HEK293 (cell line): ENCODE measurements around the gene TET2.

Source experiments
- CTCF ChIA-PET: fragments of 350-600 bp; formaldehyde crosslinking; extraction: SDS; loops from one replicate; lab custom pipeline; 2021; ENCODE audit warnings: antibody characterized with exemption; lab: Yijun Ruan, JAX
- POLR2A ChIA-PET: fragments of 300-600 bp; formaldehyde crosslinking; extraction: SDS; loops from one replicate; lab custom pipeline; 2020; ENCODE audit warnings: antibody characterized with exemption, inconsistent platforms; lab: Yijun Ruan, JAX
- H3K27ac ChIP-seq: fragments of 200-500 bp; sonication (Bioruptor generic); 2 replicates; pipeline ENCODE4 v1.5.1; 2014; ENCODE audit warnings: low read depth, low read length, control low read depth, inconsistent platforms; ENCODE audit errors: extremely low read depth
- H3K36me3 ChIP-seq, 2 experiments: fragments of 200-500 bp in 1 of 2; sonication (Bioruptor generic) in 1 of 2; 1 replicate in 1 of 2; 2 replicates in 1 of 2; pipeline ENCODE4 v1.5.1; 2014 to 2017; ENCODE audit warnings: inconsistent platforms in 2 of 2, low read length in 2 of 2; ENCODE audit not compliant: control insufficient read depth in 2 of 2, insufficient read depth in 1 of 2
- H3K4me1 ChIP-seq: fragments of 200-500 bp; sonication (Bioruptor generic); 2 replicates; pipeline ENCODE4 v1.5.1; 2014; ENCODE audit warnings: mild to moderate bottlenecking, low read length, inconsistent platforms; ENCODE audit not compliant: control insufficient read depth, insufficient read depth
- H3K4me3 ChIP-seq: 2 replicates; pipeline ENCODE4 v1.5.1; 2011; ENCODE audit warnings: low read depth, mild to moderate bottlenecking, control low read depth, low read length, moderate library complexity
- H3K9me3 ChIP-seq: fragments of 200-500 bp; sonication (Bioruptor generic); 2 replicates; pipeline ENCODE4 v1.5.1; 2014; ENCODE audit warnings: low read depth, low read length, inconsistent platforms; ENCODE audit not compliant: control insufficient read depth, insufficient read depth
- CTCF ChIP-seq: fragments of 450-650 bp; formaldehyde crosslinking; IDR thresholded peaks from 2 replicates; pipeline ENCODE4 v1.5.1; 2016; ENCODE audit warnings: missing biosample characterization, missing genetic modification characterization
- HOXD13 ChIP-seq: sonication (generic); formaldehyde crosslinking; IDR thresholded peaks from 2 replicates; pipeline ENCODE4 v1.8.0; 2022; ENCODE audit warnings: missing genetic modification reagents, borderline replicate concordance
- MEIS1 ChIP-seq: sonication (generic); formaldehyde crosslinking; IDR thresholded peaks from 2 replicates; pipeline ENCODE4 v1.8.1; 2022; ENCODE audit warnings: missing genetic modification reagents, mild to moderate bottlenecking, borderline replicate concordance
- PBX3 ChIP-seq: sonication (generic); formaldehyde crosslinking; IDR thresholded peaks from 2 replicates; pipeline ENCODE4 v1.8.1; 2022; ENCODE audit warnings: mild to moderate bottlenecking, moderate library complexity, missing genetic modification reagents
- SP2 ChIP-seq: fragments of 450-650 bp; formaldehyde crosslinking; IDR thresholded peaks from 2 replicates; pipeline ENCODE4 v1.5.1; 2016; ENCODE audit warnings: missing biosample characterization, missing genetic modification characterization
- SP3 ChIP-seq: fragments of 450-650 bp; formaldehyde crosslinking; IDR thresholded peaks from 2 replicates; pipeline ENCODE4 v1.5.1; 2016; ENCODE audit warnings: missing biosample characterization, missing genetic modification characterization
- YY2 ChIP-seq: fragments of 450-650 bp; formaldehyde crosslinking; IDR thresholded peaks from 2 replicates; pipeline ENCODE4 v1.5.1; 2016; ENCODE audit warnings: missing biosample characterization, missing genetic modification characterization
- ZNF10 ChIP-seq: fragments of 450-650 bp; formaldehyde crosslinking; IDR thresholded peaks from 2 replicates; pipeline ENCODE4 v1.5.1; 2017; ENCODE audit warnings: missing biosample characterization, missing genetic modification characterization
- ZNF140 ChIP-seq: fragments of 450-650 bp; formaldehyde crosslinking; IDR thresholded peaks from 2 replicates; pipeline ENCODE4 v1.5.1; 2016; ENCODE audit warnings: missing biosample characterization, missing genetic modification characterization
- ZNF169 ChIP-seq: fragments of 450-650 bp; formaldehyde crosslinking; IDR thresholded peaks from 2 replicates; pipeline ENCODE4 v1.5.1; 2016; ENCODE audit warnings: missing biosample characterization, missing genetic modification characterization
- ZNF175 ChIP-seq: fragments of 450-650 bp; formaldehyde crosslinking; IDR thresholded peaks from 2 replicates; pipeline ENCODE4 v1.5.1; 2016; ENCODE audit warnings: missing biosample characterization, missing genetic modification characterization
- ZNF280C ChIP-seq: fragments of 450-650 bp; formaldehyde crosslinking; IDR thresholded peaks from 2 replicates; pipeline ENCODE4 v1.5.1; 2016; ENCODE audit warnings: missing biosample characterization, missing genetic modification characterization
- ZNF354C ChIP-seq: fragments of 450-650 bp; formaldehyde crosslinking; IDR thresholded peaks from 2 replicates; pipeline ENCODE4 v1.5.1; 2016; ENCODE audit warnings: missing biosample characterization, missing genetic modification characterization, low read depth, borderline replicate concordance
- ZNF362 ChIP-seq: fragments of 450-650 bp; formaldehyde crosslinking; IDR thresholded peaks from 2 replicates; pipeline ENCODE4 v1.5.1; 2016; ENCODE audit warnings: missing biosample characterization, missing genetic modification characterization
- ZNF514 ChIP-seq: fragments of 450-650 bp; formaldehyde crosslinking; IDR thresholded peaks from 2 replicates; pipeline ENCODE4 v1.5.1; 2016; ENCODE audit warnings: missing biosample characterization, missing genetic modification characterization
- ZNF530 ChIP-seq: fragments of 450-650 bp; formaldehyde crosslinking; IDR thresholded peaks from 2 replicates; pipeline ENCODE4 v1.5.1; 2016; ENCODE audit warnings: low read depth, missing biosample characterization, missing genetic modification characterization
- ZNF544 ChIP-seq: fragments of 450-650 bp; formaldehyde crosslinking; IDR thresholded peaks from 2 replicates; pipeline ENCODE4 v1.5.0; 2017; ENCODE audit warnings: missing biosample characterization, missing genetic modification characterization
- ZNF558 ChIP-seq: fragments of 450-650 bp; formaldehyde crosslinking; IDR thresholded peaks from 2 replicates; pipeline ENCODE4 v1.5.1; 2016; ENCODE audit warnings: missing biosample characterization, missing genetic modification characterization
- ZNF660 ChIP-seq: fragments of 450-650 bp; IDR thresholded peaks from 2 replicates; pipeline ENCODE4 v1.5.1; 2018; ENCODE audit warnings: missing biosample characterization, mild to moderate bottlenecking, missing genetic modification characterization
- ZNF670 ChIP-seq: fragments of 450-650 bp; formaldehyde crosslinking; IDR thresholded peaks from 2 replicates; pipeline ENCODE4 v1.5.1; 2016; ENCODE audit warnings: missing biosample characterization, missing genetic modification characterization, low read depth
- ZNF677 ChIP-seq: fragments of 450-650 bp; IDR thresholded peaks from 2 replicates; pipeline ENCODE4 v1.5.0; 2018; ENCODE audit warnings: missing biosample characterization, mild to moderate bottlenecking, missing genetic modification characterization, moderate library complexity
- TF ChIP-seq, protein P1 (sequence below): fragments of 450-650 bp; formaldehyde crosslinking; IDR thresholded peaks from 2 replicates; pipeline ENCODE4 v1.5.1; 2017; ENCODE audit warnings: missing biosample characterization, missing genetic modification characterization
- TF ChIP-seq, protein P2 (sequence below): fragments of 450-650 bp; IDR thresholded peaks from 2 replicates; pipeline ENCODE4 v1.5.1; 2018; ENCODE audit warnings: missing biosample characterization, missing genetic modification characterization

TET2 gene

GRCh38 chr4:105227054-105227453, 80.4 kb downstream of the TET2 start:
- ChIA-PET POLR2A (no interaction called here), CTCF (no interaction called here)
- H3K4me3 ChIP-seq: no peak overlapping the region
- H3K36me3 ChIP-seq: no peaks in the 10 kb centered on the region
- no peak overlapping the region for H3K27ac ChIP-seq
- H3K4me1 ChIP-seq: no peaks in the 10 kb centered on the region
- no peaks in the 10 kb centered on the region for H3K9me3 ChIP-seq
- TF ChIP-seq ZNF354C (tag by site-specific recombination) (no peak), ZNF280C (tag by site-specific recombination) (no peak), CTCF (tag by site-specific recombination) (no peak), PBX3 (CRISPR knock-in tag) (no peak), ZNF140 (tag by site-specific recombination) (no peak), ZNF362 (tag by site-specific recombination) (no peak), SP2 (tag by site-specific recombination) (no peak), ZNF10 (tag by site-specific recombination) (no peak), ZNF670 (tag by site-specific recombination) (no peak), SP3 (tag by site-specific recombination) (no peak), MEIS1 (CRISPR knock-in tag) (no peak), YY2 (no peak), ZNF660 (no peak), ZNF530 (tag by site-specific recombination) (no peak)

- no peaks in the 10 kb centered on the region for H3K9me3 ChIP-seq
- peaks cover 0 to 14% of the 10 kb centered on the region in 2 experiments; a peak in 1 of 3 replicates for H3K36me3 ChIP-seq
- ChIA-PET CTCF (no interaction called here), POLR2A (no interaction called here)
- no peaks in the 10 kb centered on the region for H3K4me1 ChIP-seq
- no peak overlapping the region for H3K27ac ChIP-seq
- H3K4me3 ChIP-seq: no peak overlapping the region
- TF ChIP-seq HOXD13 (CRISPR knock-in tag) (no peak), ZNF169 (tag by site-specific recombination) (no peak), ZNF280C (tag by site-specific recombination) (no peak), ZNF544 (tag by site-specific recombination) (no peak), ZNF175 (no peak), ZNF558 (tag by site-specific recombination) (no peak), ZNF677 (tag by site-specific recombination) (no peak), ZNF514 (tag by site-specific recombination) (no peak)
- TF ChIP-seq, protein P1, sequence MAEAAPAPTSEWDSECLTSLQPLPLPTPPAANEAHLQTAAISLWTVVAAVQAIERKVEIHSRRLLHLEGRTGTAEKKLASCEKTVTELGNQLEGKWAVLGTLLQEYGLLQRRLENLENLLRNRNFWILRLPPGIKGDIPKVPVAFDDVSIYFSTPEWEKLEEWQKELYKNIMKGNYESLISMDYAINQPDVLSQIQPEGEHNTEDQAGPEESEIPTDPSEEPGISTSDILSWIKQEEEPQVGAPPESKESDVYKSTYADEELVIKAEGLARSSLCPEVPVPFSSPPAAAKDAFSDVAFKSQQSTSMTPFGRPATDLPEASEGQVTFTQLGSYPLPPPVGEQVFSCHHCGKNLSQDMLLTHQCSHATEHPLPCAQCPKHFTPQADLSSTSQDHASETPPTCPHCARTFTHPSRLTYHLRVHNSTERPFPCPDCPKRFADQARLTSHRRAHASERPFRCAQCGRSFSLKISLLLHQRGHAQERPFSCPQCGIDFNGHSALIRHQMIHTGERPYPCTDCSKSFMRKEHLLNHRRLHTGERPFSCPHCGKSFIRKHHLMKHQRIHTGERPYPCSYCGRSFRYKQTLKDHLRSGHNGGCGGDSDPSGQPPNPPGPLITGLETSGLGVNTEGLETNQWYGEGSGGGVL (tag by site-specific recombination): no peak
- TF ChIP-seq, protein P2, sequence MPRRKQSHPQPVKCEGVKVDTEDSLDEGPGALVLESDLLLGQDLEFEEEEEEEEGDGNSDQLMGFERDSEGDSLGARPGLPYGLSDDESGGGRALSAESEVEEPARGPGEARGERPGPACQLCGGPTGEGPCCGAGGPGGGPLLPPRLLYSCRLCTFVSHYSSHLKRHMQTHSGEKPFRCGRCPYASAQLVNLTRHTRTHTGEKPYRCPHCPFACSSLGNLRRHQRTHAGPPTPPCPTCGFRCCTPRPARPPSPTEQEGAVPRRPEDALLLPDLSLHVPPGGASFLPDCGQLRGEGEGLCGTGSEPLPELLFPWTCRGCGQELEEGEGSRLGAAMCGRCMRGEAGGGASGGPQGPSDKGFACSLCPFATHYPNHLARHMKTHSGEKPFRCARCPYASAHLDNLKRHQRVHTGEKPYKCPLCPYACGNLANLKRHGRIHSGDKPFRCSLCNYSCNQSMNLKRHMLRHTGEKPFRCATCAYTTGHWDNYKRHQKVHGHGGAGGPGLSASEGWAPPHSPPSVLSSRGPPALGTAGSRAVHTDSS (tag by site-specific recombination): no peak
Observed at GRCh38 chr4:105230287-105230686, 83.6 kb downstream of the TET2 start.
